Left lung (tissue), 10 donors: ENCODE results near the gene SLC25A53. TPM values are rescaled to one million over a fixed set of nuclear protein-coding genes. Genes with fewer than 3 reads are reported as not detected.
"Not testable (repeated sequence)": the region's sequence is repeated elsewhere in the genome, so short reads cannot be mapped to it uniquely, and the experiment has no call there.

Source experiments
- ATAC-seq: fragments of 200-7000 bp; cut with Tn5 transposase; one replicate; pipeline ENCODE4 v1.9.1; 2020; ENCODE audit warnings: moderate library complexity
- DNase-seq, 4 donors: peaks; one replicate each; pipeline ENCODE4 v3.0.0-alpha.2; 2013 to 2020
- H3K27ac ChIP-seq, 2 donors: fragments of 200-600 bp; sonication (generic) in 1 of 2; one replicate each; pipeline versions ENCODE4 v1.5.0 to v1.8.0; 2020 to 2021
- H3K27me3 ChIP-seq, 2 donors: fragments of 200-600 bp; sonication (generic) in 1 of 2; one replicate each; pipeline versions ENCODE4 v1.5.0 to v1.8.0; 2020 to 2021
- H3K36me3 ChIP-seq, 2 donors: fragments of 200-600 bp; sonication (generic) in 1 of 2; one replicate each; pipeline versions ENCODE4 v1.5.0 to v1.8.0; 2020 to 2021
- H3K4me1 ChIP-seq, 2 donors: fragments of 200-600 bp; one replicate each; pipeline ENCODE4 v1.8.0; 2021
- H3K4me3 ChIP-seq, 2 donors: fragments of 200-600 bp; sonication (generic) in 1 of 2; one replicate each; pipeline versions ENCODE4 v1.5.0 to v1.8.0; 2020 to 2021; ENCODE audit warnings: mild to moderate bottlenecking in 1 of 2
- H3K9me3 ChIP-seq, 2 donors: fragments of 200-600 bp; sonication (generic) in 1 of 2; one replicate each; pipeline versions ENCODE4 v1.5.0 to v1.8.0; 2020 to 2021
- intact Hi-C, 2 donors: fragments of 100-400 bp; cut with DNase I; formaldehyde crosslinking; loops; one replicate each; pipeline versions ENCODE4 v1.11.2 to v1.14.2; 2022
- polyA plus RNA-seq, 6 donors: library from polyadenylated mRNA; unstranded; fragments of 120-200 nt; gene quantifications; one replicate each; pipeline ENCODE4 v1.2.1, GENCODE V29; 2013; ENCODE audit not compliant: insufficient read length in 6 of 6
- total RNA-seq, 2 donors: library from RNA; stranded (reverse); fragmentation: NEBNext Ultra II Directional; extraction: Animal tissue kit (Norgen Biotek cat#: 25700); gene quantifications; one replicate each; pipeline ENCODE4 v1.2.1, GENCODE V29; 2021
- TF ChIP-seq, protein P1 (sequence below), 2 donors: fragments of 200-600 bp; sonication (generic) in 1 of 2; IDR thresholded peaks; one replicate each; pipeline versions ENCODE4 v1.5.0 to v1.8.0; 2021; ENCODE audit warnings: antibody characterized with exemption in 2 of 2
- donor health status: DM: no; HTN: yes; CAD: no.
- donor health status: DM: no; HTN: no; CAD: no.

SLC25A53 gene
- total and polyA plus RNA-seq, 8 donors, result 9.1 to 17.2 (median 13.3) TPM

DNA sequence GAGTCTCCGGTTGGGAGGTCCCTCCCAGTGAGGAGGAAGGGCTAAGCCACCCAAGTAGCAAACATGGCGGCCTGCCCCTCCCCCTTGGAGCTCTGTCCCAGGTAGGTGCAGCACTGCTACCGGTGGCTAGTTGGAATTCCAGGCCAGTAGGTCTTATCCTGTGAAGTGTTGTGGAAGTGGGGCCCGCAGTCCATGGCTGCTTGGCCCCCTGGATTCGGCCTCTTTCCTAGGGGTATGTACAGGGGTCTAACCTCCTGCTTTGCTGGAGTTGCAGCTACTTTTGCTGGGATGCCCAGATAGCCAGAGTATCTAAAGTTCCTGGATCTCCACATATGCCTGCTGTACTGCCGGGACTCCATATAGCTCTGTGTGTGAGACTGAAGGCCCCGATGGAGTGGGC is 70.9 kb downstream of the SLC25A53 start:
- no peaks in the 10 kb centered on the region for H3K9me3 ChIP-seq
- no peak overlapping the region for H3K4me3 ChIP-seq
- TF ChIP-seq, protein P1, sequence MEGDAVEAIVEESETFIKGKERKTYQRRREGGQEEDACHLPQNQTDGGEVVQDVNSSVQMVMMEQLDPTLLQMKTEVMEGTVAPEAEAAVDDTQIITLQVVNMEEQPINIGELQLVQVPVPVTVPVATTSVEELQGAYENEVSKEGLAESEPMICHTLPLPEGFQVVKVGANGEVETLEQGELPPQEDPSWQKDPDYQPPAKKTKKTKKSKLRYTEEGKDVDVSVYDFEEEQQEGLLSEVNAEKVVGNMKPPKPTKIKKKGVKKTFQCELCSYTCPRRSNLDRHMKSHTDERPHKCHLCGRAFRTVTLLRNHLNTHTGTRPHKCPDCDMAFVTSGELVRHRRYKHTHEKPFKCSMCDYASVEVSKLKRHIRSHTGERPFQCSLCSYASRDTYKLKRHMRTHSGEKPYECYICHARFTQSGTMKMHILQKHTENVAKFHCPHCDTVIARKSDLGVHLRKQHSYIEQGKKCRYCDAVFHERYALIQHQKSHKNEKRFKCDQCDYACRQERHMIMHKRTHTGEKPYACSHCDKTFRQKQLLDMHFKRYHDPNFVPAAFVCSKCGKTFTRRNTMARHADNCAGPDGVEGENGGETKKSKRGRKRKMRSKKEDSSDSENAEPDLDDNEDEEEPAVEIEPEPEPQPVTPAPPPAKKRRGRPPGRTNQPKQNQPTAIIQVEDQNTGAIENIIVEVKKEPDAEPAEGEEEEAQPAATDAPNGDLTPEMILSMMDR (IDR thresholded peaks at IDR 0.05), result no peak
- intact Hi-C loops, result no loop called here
- H3K27me3 ChIP-seq, result peaks cover 0 to 2% of the 10 kb centered on the region in 2 donors
- no peaks in the 10 kb centered on the region for H3K4me1 ChIP-seq
- DNase-seq (peak in 1 of 4 donors; percentile 21), ATAC-seq (no peak)
- no peak overlapping the region for H3K27ac ChIP-seq
- no peaks in the 10 kb centered on the region for H3K36me3 ChIP-seq

- TF ChIP-seq, protein P1 (IDR thresholded peaks at IDR 0.05), result no peak
Measured at GRCh38 chrX:104085477-104085876, 71.3 kb downstream of the SLC25A53 start.

DNA sequence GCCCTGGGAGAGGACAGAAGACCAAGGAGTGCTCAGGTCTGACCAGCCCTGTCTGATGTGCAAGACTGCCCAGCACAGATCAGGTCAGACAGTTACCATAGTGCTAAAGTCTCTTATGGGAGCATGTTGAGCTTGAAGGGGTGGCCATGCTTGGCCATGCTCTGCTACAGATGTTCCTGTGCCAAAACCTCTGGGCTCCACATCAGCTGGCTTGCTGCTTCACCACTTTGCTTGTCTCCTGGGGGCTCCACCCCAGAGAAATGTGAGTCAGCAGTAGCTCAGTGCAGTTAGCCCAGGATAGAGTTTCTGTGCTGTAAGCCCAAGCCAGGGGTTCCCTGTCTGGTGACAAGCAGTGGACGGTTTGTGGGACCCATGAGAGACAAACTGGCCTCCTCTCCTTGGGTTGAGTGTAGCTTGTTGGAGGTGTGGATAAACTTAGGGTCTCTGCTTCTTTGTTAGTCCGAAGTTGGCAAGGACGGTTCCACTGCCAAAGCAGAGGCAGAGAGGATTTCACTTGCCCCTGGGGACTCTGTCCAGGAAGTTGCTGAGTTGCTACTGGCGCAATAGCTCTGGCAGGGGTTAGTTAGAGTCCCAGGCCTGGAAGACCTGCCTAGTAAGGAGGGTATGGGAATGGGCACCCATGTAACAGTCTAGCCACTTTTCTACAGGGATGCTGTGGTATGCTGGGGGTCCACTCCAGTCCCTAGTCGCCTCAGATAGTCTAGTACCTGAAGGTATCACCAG is 72.1 kb downstream of the SLC25A53 start:
- Histone ChIP-seq H3K4me1 (no peaks in the 10 kb centered on the region), H3K9me3 (no peaks in the 10 kb centered on the region), H3K27me3 (no peaks in the 10 kb centered on the region), H3K36me3 (no peaks in the 10 kb centered on the region), H3K4me3 (no peak overlapping the region), H3K27ac (no peak overlapping the region)
- TF ChIP-seq, protein P1 (IDR thresholded peaks at IDR 0.05), result no peak
- intact Hi-C loops, result no loop called here
- ATAC-seq (no peak), DNase-seq (no peak)

More at GRCh38 chrX:104085477-104085876, 71.3 kb downstream of the SLC25A53 start:
- no peak for DNase-seq
- H3K27ac ChIP-seq, result no peak overlapping the region
- no peak overlapping the region for H3K4me3 ChIP-seq
- no peaks in the 10 kb centered on the region for H3K9me3 ChIP-seq
- no peaks in the 10 kb centered on the region for H3K36me3 ChIP-seq
- intact Hi-C loops, result no loop called here
- no peaks in the 10 kb centered on the region for H3K27me3 ChIP-seq
- no peak for ATAC-seq
- H3K4me1 ChIP-seq, result no peaks in the 10 kb centered on the region

DNA sequence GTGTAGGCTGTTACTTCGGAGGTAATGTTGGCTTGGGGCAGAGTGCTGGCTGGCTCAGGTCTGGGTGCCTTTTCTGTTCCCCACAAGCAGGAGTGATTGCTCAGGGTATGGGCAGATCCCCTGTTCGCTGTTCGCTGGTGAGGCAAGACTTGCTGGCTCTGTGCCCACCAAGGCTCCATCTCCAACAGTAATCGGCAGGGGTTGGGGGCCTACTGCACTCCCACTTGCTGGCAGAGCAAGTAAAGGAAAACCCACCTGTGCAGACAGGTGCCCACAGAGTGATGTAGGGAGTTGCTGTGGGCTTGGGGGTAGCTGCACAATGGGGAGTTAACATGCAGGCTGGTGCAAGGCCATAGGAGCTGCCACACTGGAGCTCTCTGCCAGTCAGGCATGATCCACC is 72.7 kb downstream of the SLC25A53 start:
- no peaks in the 10 kb centered on the region for H3K27me3 ChIP-seq
- no peak overlapping the region for H3K27ac ChIP-seq
- ATAC-seq (no peak), DNase-seq (no peak)
- H3K9me3 ChIP-seq, result no peaks in the 10 kb centered on the region
- TF ChIP-seq, protein P1 (IDR thresholded peaks at IDR 0.05), result no peak
- H3K36me3 ChIP-seq, result no peaks in the 10 kb centered on the region
- H3K4me1 ChIP-seq, result no peaks in the 10 kb centered on the region
- no peak overlapping the region for H3K4me3 ChIP-seq
- intact Hi-C loops, result no loop called here

- H3K9me3 ChIP-seq, H3K4me3 ChIP-seq, H3K36me3 ChIP-seq, DNase-seq, H3K4me1 ChIP-seq, H3K27ac ChIP-seq, intact Hi-C loops, H3K27me3 ChIP-seq, ATAC-seq: not testable (repeated sequence)
Measured at GRCh38 chrX:104077854-104078253, 79.0 kb downstream of the SLC25A53 start.

- intact Hi-C loops, H3K27me3 ChIP-seq, DNase-seq, H3K36me3 ChIP-seq, H3K4me1 ChIP-seq, H3K9me3 ChIP-seq, H3K4me3 ChIP-seq, H3K27ac ChIP-seq: not testable (repeated sequence)
- ATAC-seq, result peak; percentile 98
Measured at GRCh38 chrX:104075778-104076445, 80.9 kb downstream of the SLC25A53 start, which contains the start of gene TMSB15C. Gene TMSB15C (minus strand): TSS chrX:104076236.

- H3K4me1 ChIP-seq, H3K9me3 ChIP-seq, H3K27ac ChIP-seq, H3K4me3 ChIP-seq, intact Hi-C loops, ATAC-seq, H3K36me3 ChIP-seq, DNase-seq, H3K27me3 ChIP-seq: not testable (repeated sequence)
Measured at GRCh38 chrX:104062636-104063035, 94.2 kb downstream of the SLC25A53 start.

DNA sequence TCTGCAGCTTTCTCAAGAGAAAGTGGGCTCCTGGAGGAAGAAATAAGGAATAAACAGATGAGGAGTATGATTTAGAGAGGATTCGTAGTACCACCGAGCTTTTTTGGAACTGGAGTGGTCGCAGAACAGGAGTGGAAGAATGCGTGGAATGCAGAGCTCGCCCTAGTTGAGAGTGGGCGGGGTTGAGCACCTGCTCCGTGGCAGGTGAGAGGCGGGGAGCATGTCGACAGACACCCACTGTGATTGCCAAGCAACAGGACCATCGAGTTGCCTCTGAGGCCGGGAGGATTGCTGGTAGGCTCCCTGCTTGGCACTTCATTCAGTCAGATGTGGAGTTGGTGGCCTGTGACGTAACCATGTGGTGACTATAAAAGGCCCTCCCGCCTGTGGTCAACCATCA is 101.9 kb downstream of the SLC25A53 start:
- H3K36me3 ChIP-seq, H3K27me3 ChIP-seq, DNase-seq, H3K4me1 ChIP-seq, H3K27ac ChIP-seq, intact Hi-C loops, H3K4me3 ChIP-seq, H3K9me3 ChIP-seq: not testable (repeated sequence)
- ATAC-seq, result peak; percentile 51
